T-helper 17 cell (primary cell): ENCODE measurements around the gene UVRAG. TPM values are rescaled to one million over a fixed set of nuclear protein-coding genes. Genes with fewer than 3 reads are reported as not detected.

Experiments
- ATAC-seq: fragments of 150-1000 bp; cut with Tn5 transposase; 2 replicates; pipeline ENCODE4 v1.10.0; 2021; ENCODE audit warnings: mild to moderate bottlenecking, moderate library complexity
- DNase-seq, 3 donors: peaks; one replicate each; pipeline versions ENCODE4 v3.0.0 to v3.0.0-alpha.2; 2020 to 2021
- H3K9me3 ChIP-seq: one replicate; pipeline ENCODE4 v1.7.0; 2013; ENCODE audit warnings: low read length, mild to moderate bottlenecking; ENCODE audit not compliant: control insufficient read depth, poor library complexity, severe bottlenecking
- H3K27ac Mint-ChIP-seq: one replicate; pipeline ENCODE4 v1.8.0; 2022; ENCODE audit warnings: mild to moderate bottlenecking, moderate library complexity, mixed read lengths
- H3K27me3 Mint-ChIP-seq: one replicate; pipeline ENCODE4 v1.8.0; 2022; ENCODE audit warnings: mixed read lengths
- H3K36me3 Mint-ChIP-seq: one replicate; pipeline ENCODE4 v1.8.0; 2022; ENCODE audit warnings: low read depth, mixed read lengths
- H3K4me1 Mint-ChIP-seq: one replicate; pipeline ENCODE4 v1.8.0; 2022; ENCODE audit warnings: mild to moderate bottlenecking, mixed read lengths
- H3K4me3 Mint-ChIP-seq: one replicate; pipeline ENCODE4 v1.8.0; 2022; ENCODE audit warnings: mild to moderate bottlenecking, moderate library complexity, mixed read lengths
- total RNA-seq, 4 donors: library from RNA in 2 of 4; stranded (reverse) in 2 of 4; gene quantifications; one replicate each; pipeline ENCODE4 v1.2.3 and lab custom pipeline; 2022 to 2026

The UVRAG gene
- total RNA-seq, 2 donors from 2014 or later, result 25.2 to 29.8 TPM

DNA sequence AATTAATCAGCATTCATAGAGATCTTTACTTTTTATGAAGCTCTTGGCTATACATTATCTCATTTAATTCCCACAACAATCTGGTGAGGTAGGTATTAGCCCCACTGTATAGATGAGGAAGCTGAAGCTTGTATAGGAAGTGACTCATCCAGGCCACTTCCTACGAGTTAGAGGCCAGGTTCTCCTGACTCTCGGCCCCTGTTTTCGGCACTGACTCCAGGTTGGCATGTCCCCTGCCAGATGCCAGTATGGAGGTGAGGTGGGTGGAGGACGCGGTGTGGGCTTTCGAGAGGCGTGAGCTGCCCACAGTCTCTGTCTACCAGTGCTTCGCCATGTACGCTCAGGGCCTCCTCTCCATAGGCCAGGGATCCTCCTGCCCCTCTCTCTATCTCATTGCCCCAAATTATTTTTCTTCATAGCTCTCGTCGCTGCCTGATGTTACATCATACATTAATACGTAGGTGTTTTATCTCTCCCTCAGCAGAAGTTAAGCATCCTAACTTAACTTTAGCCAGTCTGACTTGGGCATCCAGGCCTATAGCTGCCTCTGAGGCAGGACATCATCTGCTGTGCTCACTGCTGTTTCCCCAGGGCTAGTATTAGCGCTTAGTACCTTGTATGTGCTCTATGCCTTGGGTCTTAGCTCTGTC, 37.4 kb upstream of the UVRAG start:
- DNase-seq (no peak), ATAC-seq (peak; percentile 53)
- Mint-ChIP-seq H3K4me3 (no peak overlapping the region), H3K36me3 (no peaks in the 10 kb centered on the region), H3K4me1 (peaks cover 30% of the 10 kb centered on the region), H3K27ac (no peak overlapping the region), H3K27me3 (no peaks in the 10 kb centered on the region)
- no peaks in the 10 kb centered on the region for H3K9me3 ChIP-seq

DNA sequence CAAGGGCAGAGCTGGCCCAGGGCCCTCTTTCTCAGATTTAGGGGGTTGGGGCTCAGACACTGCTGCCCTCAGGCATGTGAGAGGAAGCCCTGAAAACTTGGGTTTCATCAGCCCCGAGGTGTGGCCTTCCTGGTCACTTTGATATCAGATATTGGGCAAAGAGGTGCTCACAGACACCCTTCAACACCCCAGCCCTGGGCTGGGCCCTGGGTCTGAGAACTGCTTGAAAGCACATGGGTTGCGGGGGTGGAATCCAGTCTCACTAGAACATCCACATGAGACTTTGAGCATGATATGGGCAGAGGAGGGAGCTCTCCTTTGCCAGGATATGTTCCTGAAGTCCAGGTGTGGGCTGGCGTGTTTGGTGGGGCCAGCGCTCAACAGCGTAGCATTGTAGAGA, 36.0 kb upstream of the UVRAG start:
- no peak overlapping the region for H3K27ac Mint-ChIP-seq
- no peaks in the 10 kb centered on the region for H3K27me3 Mint-ChIP-seq
- DNase-seq (no peak), ATAC-seq (no peak)
- peaks cover 25% of the 10 kb centered on the region for H3K4me1 Mint-ChIP-seq
- no peak overlapping the region for H3K4me3 Mint-ChIP-seq
- H3K36me3 Mint-ChIP-seq, result no peaks in the 10 kb centered on the region
- no peaks in the 10 kb centered on the region for H3K9me3 ChIP-seq

DNA sequence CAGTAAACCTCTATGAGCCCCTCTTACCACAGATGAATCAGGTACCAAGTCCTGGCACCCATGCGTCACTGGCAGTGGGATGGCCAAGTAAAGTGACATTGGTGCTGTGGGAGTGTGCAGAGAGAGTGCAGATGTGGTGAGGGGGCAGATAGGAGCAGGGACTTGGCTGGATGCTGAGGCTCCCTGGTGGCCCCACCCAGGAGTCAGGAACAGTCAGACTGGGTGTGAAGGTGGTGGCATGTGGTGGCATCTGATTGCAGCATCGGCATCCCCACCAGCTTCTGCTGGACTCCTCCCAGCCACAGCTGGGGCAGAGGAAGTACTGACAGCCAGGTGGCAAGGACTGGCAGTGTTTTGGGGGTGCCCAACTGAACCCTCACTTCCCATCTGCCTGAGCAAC, 35.0 kb upstream of the UVRAG start:
- no peaks in the 10 kb centered on the region for H3K36me3 Mint-ChIP-seq
- ATAC-seq (no peak), DNase-seq (no peak)
- no peaks in the 10 kb centered on the region for H3K27me3 Mint-ChIP-seq
- H3K4me3 Mint-ChIP-seq, result no peak overlapping the region
- H3K27ac Mint-ChIP-seq, result no peak overlapping the region
- H3K9me3 ChIP-seq, result no peaks in the 10 kb centered on the region
- H3K4me1 Mint-ChIP-seq, result peaks cover 24% of the 10 kb centered on the region

DNA sequence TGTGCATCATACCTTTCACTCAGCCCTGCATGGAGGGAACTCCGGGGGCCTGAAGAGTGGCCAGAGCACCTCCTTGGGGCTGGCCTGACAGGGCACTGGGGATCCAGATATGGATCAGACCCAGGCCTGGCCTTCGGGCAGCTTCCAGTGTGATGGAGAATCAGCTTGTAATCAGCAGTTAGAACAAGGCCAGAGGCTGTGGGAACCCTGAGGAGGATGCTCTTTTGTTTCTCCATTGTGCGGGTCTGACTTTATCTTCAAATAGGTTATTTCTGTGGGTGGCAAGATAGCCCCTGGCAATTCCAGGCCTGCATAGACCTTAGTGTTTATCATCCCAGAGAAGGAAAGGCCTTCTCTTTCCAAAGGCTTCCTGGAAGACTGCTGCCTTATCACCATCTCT, 34.1 kb upstream of the UVRAG start:
- no peak overlapping the region for H3K4me3 Mint-ChIP-seq
- peaks cover 23% of the 10 kb centered on the region for H3K4me1 Mint-ChIP-seq
- no peak for ATAC-seq
- no peaks in the 10 kb centered on the region for H3K9me3 ChIP-seq
- no peaks in the 10 kb centered on the region for H3K36me3 Mint-ChIP-seq
- H3K27me3 Mint-ChIP-seq, result no peaks in the 10 kb centered on the region
- no peak for DNase-seq
- no peak overlapping the region for H3K27ac Mint-ChIP-seq

DNA sequence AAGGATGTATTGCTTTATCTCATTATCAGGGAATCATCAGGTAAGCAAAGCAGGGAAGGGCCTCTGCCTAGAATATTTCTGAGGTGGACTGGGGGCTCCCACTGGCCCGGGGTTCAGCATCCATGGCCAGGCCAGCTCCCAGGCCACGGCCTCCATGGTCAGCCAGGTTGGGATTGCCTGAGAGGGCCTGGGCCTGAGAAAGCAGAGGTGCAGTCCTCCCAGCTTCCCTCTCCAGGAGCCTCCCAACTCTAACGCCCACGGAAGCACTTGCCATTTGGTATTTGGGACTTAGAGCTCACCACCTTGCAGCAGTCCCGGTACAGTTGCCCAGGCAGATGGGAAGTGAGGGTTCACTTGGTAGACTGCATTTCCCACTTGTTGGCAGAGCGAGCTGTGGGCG, 33.7 kb upstream of the UVRAG start:
- ATAC-seq (no peak), DNase-seq (no peak)
- no peaks in the 10 kb centered on the region for H3K9me3 ChIP-seq
- Mint-ChIP-seq H3K4me3 (no peak overlapping the region), H3K27ac (no peak overlapping the region), H3K27me3 (no peaks in the 10 kb centered on the region), H3K4me1 (peaks cover 20% of the 10 kb centered on the region), H3K36me3 (no peaks in the 10 kb centered on the region)

DNA sequence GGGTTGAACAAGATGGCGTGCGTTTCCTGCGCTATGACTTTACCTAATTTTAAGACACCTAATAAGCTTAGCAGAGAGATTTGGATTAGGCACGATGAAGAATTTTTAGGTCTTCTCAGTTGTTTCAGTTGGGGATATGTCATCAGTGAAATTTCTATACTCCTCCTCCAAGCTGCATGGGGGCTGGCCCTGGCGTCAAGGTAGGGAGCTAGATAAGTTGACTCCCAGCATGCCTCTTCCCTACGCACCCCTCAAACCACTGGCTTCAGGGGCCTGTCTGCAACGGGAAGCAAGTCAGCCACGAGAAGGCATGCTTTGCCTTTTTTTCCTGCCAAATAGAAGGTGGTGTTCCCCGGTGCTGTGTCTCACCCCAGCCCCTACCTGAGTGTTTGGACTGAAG, 33.2 kb upstream of the UVRAG start:
- no peak for DNase-seq
- H3K36me3 Mint-ChIP-seq, result no peaks in the 10 kb centered on the region
- peaks cover 18% of the 10 kb centered on the region for H3K4me1 Mint-ChIP-seq
- no peaks in the 10 kb centered on the region for H3K9me3 ChIP-seq
- H3K4me3 Mint-ChIP-seq, result no peak overlapping the region
- no peak overlapping the region for H3K27ac Mint-ChIP-seq
- ATAC-seq, result no peak
- H3K27me3 Mint-ChIP-seq, result no peaks in the 10 kb centered on the region

DNA sequence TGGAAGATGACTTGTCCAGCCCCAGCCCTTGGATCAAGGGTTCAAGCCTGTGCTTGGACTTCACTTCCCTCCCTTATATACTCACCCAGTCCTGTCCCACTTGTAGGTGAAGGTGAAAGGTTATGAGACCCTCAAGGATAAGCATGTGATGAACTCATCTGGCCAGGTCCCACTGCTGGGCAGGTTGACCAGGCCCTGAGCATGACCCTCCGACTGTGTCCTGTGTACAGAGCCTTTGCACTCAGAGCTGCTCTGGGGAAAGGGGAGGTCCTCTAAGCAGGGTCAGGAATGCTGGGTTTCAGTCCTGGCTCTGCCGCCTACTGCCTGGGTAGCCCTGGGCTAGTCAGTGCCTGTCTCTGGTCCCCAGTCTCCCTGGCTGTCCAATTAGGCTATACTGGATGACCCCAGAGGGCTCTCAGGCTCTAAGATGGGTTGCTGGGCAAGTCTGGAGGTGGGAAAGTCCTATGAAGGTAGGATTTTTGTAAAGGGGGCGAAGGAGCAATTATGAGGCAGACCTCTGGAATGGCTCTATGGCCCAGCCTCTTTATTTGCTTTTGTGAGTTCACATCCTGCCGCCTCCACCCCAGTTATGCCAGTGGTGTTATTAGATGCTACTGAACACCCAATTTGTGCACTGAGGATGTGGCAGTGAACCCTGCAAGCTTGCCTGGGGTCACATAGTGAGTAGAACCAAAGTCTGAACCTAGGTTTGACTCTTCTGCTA, 32.3 kb upstream of the UVRAG start:
- H3K27me3 Mint-ChIP-seq, result no peaks in the 10 kb centered on the region
- H3K36me3 Mint-ChIP-seq, result no peaks in the 10 kb centered on the region
- no peak overlapping the region for H3K4me3 Mint-ChIP-seq
- no peak for ATAC-seq
- H3K9me3 ChIP-seq, result no peaks in the 10 kb centered on the region
- no peak overlapping the region for H3K27ac Mint-ChIP-seq
- no peak for DNase-seq
- H3K4me1 Mint-ChIP-seq, result peaks cover 10% of the 10 kb centered on the region

DNA sequence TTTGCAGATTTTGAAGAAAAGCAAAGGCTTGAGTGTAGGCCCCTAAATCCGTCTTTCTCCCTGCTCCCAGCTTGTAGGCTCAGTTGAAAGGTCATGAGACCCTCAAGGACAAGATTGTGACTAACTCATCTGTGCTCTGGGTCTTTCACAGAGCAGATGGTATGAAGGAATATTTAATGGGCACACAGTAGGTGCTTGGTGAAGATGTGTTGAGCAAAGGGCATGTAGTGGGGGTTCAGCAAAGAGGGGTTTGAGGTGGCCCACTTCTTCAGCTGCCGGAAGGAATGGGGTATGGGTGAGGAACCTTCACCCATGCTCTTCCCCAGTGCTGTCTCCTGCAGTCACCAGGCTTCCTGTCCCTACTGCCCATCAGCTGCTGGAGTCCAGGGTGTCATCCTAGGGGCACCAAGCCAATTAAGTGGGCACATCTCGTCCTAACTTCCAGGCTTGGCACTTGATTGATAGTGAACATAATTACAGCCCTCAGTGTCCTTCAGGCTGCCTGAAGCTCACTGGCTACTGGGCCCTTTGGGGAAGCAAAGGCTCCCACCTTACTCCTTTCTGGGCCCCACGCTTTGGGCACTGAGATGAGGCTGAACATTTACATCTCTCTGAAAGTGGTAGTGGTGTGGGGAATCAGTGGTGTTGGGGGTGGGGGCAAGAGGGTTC, 31.5 kb upstream of the UVRAG start:
- Mint-ChIP-seq H3K27me3 (no peaks in the 10 kb centered on the region), H3K36me3 (no peaks in the 10 kb centered on the region), H3K4me3 (no peak overlapping the region), H3K27ac (no peak overlapping the region), H3K4me1 (peaks cover 3% of the 10 kb centered on the region)
- DNase-seq (no peak), ATAC-seq (no peak)
- no peaks in the 10 kb centered on the region for H3K9me3 ChIP-seq

DNA sequence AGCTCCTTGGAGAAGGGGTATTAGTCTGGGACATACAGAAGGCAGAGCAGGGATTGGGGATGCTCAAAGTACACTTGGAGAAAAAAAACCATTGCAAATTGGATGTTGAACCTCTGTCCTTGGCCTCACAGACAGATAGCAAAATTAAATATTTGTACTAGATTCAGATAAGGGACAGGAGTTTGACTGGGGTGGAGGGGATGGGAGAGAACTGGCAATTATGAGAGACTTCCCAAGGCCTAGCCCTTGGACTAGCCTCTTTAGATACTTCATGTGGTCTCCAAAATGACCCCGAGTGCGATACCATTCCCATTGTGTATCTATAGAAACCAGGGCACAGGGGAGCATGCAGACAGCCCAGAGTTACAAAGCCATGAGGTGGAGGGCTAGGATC, 30.9 kb upstream of the UVRAG start:
- Mint-ChIP-seq H3K27ac (no peak overlapping the region), H3K4me3 (no peak overlapping the region), H3K36me3 (no peaks in the 10 kb centered on the region), H3K4me1 (peaks cover 3% of the 10 kb centered on the region), H3K27me3 (no peaks in the 10 kb centered on the region)
- no peak for DNase-seq
- ATAC-seq, result no peak
- H3K9me3 ChIP-seq, result no peaks in the 10 kb centered on the region

DNA sequence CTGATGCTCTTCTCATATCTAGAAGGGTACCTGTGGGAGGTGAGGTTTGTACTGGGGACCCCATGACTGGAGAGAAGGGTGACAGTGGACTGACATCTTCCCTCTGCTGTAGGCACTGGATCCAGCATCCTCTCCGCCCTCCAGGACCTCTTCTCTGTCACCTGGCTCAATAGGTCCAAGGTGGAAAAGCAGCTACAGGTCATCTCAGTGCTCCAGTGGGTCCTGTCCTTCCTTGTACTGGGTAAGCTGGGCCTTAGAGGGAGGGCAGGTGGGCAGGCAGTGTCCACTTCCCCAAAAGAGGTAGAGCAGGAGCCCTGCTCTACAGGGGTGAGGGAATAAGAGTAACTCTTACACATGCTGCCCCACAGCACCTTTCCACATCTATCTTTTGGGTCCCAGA, 30.5 kb upstream of the UVRAG start:
- Mint-ChIP-seq H3K36me3 (no peaks in the 10 kb centered on the region), H3K27ac (no peak overlapping the region), H3K4me1 (peaks cover 3% of the 10 kb centered on the region), H3K27me3 (no peaks in the 10 kb centered on the region), H3K4me3 (no peak overlapping the region)
- DNase-seq (no peak), ATAC-seq (no peak)
- H3K9me3 ChIP-seq, result no peaks in the 10 kb centered on the region

DNA sequence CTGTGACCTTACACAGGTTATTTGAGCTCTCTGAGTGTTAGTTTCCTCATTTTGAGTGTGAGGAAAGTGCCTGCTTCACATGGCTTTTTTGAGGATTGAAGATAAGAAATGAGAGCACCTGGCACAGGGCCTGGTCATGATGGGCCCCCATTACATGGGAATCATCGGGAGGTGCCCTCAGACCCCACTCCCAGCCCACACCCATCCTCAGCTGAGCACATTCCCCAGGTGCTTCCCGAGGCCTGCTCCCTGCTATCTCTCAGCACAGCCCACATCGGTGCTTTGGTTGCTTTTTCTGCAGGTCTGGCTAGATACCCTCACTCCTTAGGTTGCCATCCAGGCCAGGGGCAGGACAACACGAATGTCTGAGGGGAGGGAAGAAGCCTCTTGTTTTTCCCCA, 29.8 kb upstream of the UVRAG start:
- H3K9me3 ChIP-seq, result no peaks in the 10 kb centered on the region
- no peaks in the 10 kb centered on the region for H3K36me3 Mint-ChIP-seq
- no peak for ATAC-seq
- no peak for DNase-seq
- no peaks in the 10 kb centered on the region for H3K4me1 Mint-ChIP-seq
- H3K27me3 Mint-ChIP-seq, result no peaks in the 10 kb centered on the region
- H3K4me3 Mint-ChIP-seq, result no peak overlapping the region
- no peak overlapping the region for H3K27ac Mint-ChIP-seq

DNA sequence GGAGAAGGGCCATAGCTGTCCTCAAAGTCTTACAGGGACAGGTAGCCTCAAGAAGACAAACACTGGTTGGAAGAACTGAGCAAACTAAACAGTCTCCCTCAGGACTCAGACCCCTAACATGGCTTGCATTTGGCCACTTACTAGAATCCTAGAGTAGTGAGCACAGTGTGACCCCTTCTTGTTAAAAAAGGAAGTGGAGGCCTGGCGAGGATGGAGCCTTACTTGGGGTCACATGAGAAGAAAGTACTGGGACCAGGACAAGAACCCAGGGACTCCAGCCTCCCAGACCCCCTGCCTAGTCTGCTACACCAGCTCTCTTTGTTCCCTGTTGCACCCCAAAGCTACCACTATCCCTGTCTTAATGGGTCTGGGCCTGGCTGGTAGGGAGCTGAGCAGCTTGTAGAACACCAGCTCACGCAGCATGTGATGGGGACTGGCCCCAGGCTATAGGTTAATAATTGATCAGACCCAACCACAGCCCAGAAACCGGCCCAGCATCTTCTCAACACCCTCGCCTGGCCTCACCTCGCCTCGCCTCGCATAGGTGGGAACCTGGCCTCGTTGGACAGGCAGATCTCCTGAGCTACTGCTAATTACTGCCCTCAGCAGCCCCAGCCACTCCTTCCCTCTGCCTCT, 28.8 kb upstream of the UVRAG start:
- Mint-ChIP-seq H3K27ac (no peak overlapping the region), H3K4me1 (no peaks in the 10 kb centered on the region), H3K4me3 (no peak overlapping the region), H3K36me3 (no peaks in the 10 kb centered on the region), H3K27me3 (no peaks in the 10 kb centered on the region)
- H3K9me3 ChIP-seq, result no peaks in the 10 kb centered on the region
- ATAC-seq (no peak), DNase-seq (no peak)

DNA sequence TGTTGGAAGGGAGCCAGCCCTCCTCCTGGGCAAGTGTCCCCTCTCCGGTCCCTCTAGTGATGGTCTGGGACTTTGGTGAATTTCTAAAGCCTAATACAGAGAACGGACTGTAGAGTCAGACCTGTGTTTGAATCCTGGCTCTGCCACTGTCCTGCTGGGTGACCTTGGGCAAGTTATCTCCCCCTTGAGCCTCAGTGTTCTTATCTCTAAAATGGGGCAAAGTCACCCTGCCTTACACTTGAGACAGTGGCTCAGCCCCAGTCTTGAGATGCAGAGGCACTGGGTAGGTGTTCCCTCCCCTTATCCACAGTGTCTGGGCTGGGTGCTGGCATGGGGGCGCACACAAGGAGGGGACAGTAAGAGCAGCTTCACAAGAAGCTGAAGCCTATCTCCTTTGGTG, 25.5 kb upstream of the UVRAG start:
- Mint-ChIP-seq H3K27ac (no peak overlapping the region), H3K36me3 (no peaks in the 10 kb centered on the region), H3K4me3 (no peak overlapping the region), H3K4me1 (no peaks in the 10 kb centered on the region), H3K27me3 (no peaks in the 10 kb centered on the region)
- DNase-seq (no peak), ATAC-seq (no peak)
- no peaks in the 10 kb centered on the region for H3K9me3 ChIP-seq
